Neural cell (in vitro differentiated cells): ENCODE data around the gene HDAC3.

Experiments
- EZH2 ChIP-seq: fragments of 200-600, 300-800 bp; shearing (Covaris generic), sonication (generic); IDR thresholded peaks from 2 replicates; pipeline ENCODE4 v1.6.1; 2014; ENCODE audit warnings: antibody characterized with exemption, low read length, borderline replicate concordance, mild to moderate bottlenecking; ENCODE audit not compliant: insufficient read depth, poor library complexity, severe bottlenecking
- TF ChIP-seq, protein P1 (sequence below): fragments of 450-650 bp; IDR thresholded peaks from 2 replicates; pipeline ENCODE4 v1.5.1; 2014; ENCODE audit warnings: antibody characterized with exemption, mild to moderate bottlenecking, moderate library complexity; ENCODE audit not compliant: poor library complexity, severe bottlenecking

DNA sequence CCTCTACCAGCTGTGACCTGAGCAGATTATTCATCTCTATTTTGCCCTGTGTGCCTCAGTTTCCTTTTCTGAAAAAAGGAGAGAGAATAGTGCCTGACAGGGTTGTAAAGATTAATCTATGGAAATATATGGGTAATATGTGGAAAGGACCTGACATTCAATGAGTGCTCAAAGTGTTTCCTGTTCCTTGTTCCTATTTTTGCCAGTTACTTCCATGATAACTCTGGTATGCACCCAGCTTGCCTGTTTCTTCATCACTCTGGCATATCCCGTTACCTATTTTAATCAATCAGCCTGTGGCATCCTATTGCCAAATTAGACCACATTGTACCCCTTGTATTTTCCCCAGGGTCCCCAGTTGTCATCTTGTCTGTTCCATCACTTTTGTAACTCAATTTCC lies 48.9 kb upstream of the HDAC3 start:
- TF ChIP-seq, protein P1, sequence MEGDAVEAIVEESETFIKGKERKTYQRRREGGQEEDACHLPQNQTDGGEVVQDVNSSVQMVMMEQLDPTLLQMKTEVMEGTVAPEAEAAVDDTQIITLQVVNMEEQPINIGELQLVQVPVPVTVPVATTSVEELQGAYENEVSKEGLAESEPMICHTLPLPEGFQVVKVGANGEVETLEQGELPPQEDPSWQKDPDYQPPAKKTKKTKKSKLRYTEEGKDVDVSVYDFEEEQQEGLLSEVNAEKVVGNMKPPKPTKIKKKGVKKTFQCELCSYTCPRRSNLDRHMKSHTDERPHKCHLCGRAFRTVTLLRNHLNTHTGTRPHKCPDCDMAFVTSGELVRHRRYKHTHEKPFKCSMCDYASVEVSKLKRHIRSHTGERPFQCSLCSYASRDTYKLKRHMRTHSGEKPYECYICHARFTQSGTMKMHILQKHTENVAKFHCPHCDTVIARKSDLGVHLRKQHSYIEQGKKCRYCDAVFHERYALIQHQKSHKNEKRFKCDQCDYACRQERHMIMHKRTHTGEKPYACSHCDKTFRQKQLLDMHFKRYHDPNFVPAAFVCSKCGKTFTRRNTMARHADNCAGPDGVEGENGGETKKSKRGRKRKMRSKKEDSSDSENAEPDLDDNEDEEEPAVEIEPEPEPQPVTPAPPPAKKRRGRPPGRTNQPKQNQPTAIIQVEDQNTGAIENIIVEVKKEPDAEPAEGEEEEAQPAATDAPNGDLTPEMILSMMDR, result no peak
- TF ChIP-seq EZH2, result no peak
